H1 (cell line): ENCODE results near the gene NAA60. TPM values are rescaled to one million over a fixed set of nuclear protein-coding genes. Genes with fewer than 3 reads are reported as not detected.

Experiments
- CTCF ChIA-PET: fragments of 300-600 bp; sonication (Branson Sonifier 250); formaldehyde crosslinking; loops from one replicate; lab custom pipeline; 2021; ENCODE audit not compliant: partially characterized antibody; lab: Charles Lee
- POLR2A ChIA-PET: fragments of 300-600 bp; sonication (Branson Sonifier 250); formaldehyde crosslinking; loops from one replicate; lab custom pipeline; 2021; ENCODE audit warnings: inconsistent platforms; ENCODE audit not compliant: partially characterized antibody; lab: Charles Lee
- DNase-seq, 2 experiments: peaks; one replicate each; pipeline versions ENCODE4 v3.0.0 to v3.0.0-alpha.2; 2010 to 2022; ENCODE audit warnings: low spot score in 2 of 2, low read depth in 1 of 2, mixed read lengths in 1 of 2
- FAIRE-seq: peaks from 2 replicates; lab custom pipeline; 2011; peaks lifted over from hg19 to GRCh38; lab: Jason Lieb, UNC
- H2AFZ ChIP-seq: 2 replicates; pipeline ENCODE4 v1.8.1; 2012; ENCODE audit warnings: low read length, inconsistent platforms
- H2AK5ac ChIP-seq: 2 replicates; pipeline ENCODE4 v1.6.1; 2013; ENCODE audit warnings: low read depth, low read length
- H2BK120ac ChIP-seq: replicated peaks from 2 replicates; pipeline ENCODE3; 2013; ENCODE audit warnings: low read depth, low read length, inconsistent platforms
- H2BK12ac ChIP-seq: 2 replicates; pipeline ENCODE4 v1.6.1; 2013; ENCODE audit warnings: low read depth, low read length
- H2BK15ac ChIP-seq: 2 replicates; pipeline ENCODE4 v1.6.1; 2013; ENCODE audit warnings: low read length
- H2BK20ac ChIP-seq: 2 replicates; pipeline ENCODE4 v1.6.1; 2013; ENCODE audit warnings: low read length
- H2BK5ac ChIP-seq: 2 replicates; pipeline ENCODE4 v1.6.1; 2013; ENCODE audit warnings: low read depth, low read length
- H3K14ac ChIP-seq: 2 replicates; pipeline ENCODE4 v1.6.1; 2013; ENCODE audit warnings: inconsistent platforms; ENCODE audit not compliant: insufficient read length
- H3K18ac ChIP-seq: 2 replicates; pipeline ENCODE4 v1.6.1; 2013; ENCODE audit warnings: low read length; ENCODE audit errors: extremely low read depth
- H3K23ac ChIP-seq: 2 replicates; pipeline ENCODE4 v1.6.1; 2013; ENCODE audit warnings: inconsistent platforms; ENCODE audit not compliant: insufficient read length
- H3K23me2 ChIP-seq: 2 replicates; pipeline ENCODE4 v1.6.1; 2013; ENCODE audit warnings: low read depth, low read length
- H3K27ac ChIP-seq: 2 replicates; pipeline ENCODE4 v1.6.1; 2011; ENCODE audit warnings: low read depth, low read length, inconsistent platforms
- H3K27me3 ChIP-seq, 4 experiments: replicated peaks in 1 of 4; 1 replicate in 1 of 4; 2 replicates in 3 of 4; pipeline versions ENCODE4 v1.6.1 to v1.8.1; 2011 to 2013; ENCODE audit warnings: low read length in 3 of 4, mild to moderate bottlenecking in 3 of 4, inconsistent platforms in 2 of 4, mixed read lengths in 2 of 4, moderate library complexity in 1 of 4; ENCODE audit not compliant: control insufficient read depth in 3 of 4, insufficient read depth in 3 of 4; ENCODE audit errors: extremely low read depth in 1 of 4
- H3K36me3 ChIP-seq, 4 experiments: 2 replicates each; pipeline versions ENCODE4 v1.6.1 to v1.8.1; 2011 to 2013; ENCODE audit warnings: mild to moderate bottlenecking in 4 of 4, low read length in 3 of 4, moderate library complexity in 2 of 4, control low read depth in 1 of 4, inconsistent platforms in 1 of 4; ENCODE audit not compliant: insufficient read depth in 4 of 4, control insufficient read depth in 2 of 4
- H3K4ac ChIP-seq: replicated peaks from 2 replicates; pipeline ENCODE3; 2013; ENCODE audit warnings: low read length, low read depth, mixed read lengths, inconsistent platforms; ENCODE audit not compliant: insufficient read length
- H3K4me1 ChIP-seq, 4 experiments: replicated peaks in 1 of 4; 1 replicate in 1 of 4; 2 replicates in 3 of 4; pipeline versions ENCODE4 v1.6.1 to v1.8.1; 2011 to 2013; ENCODE audit warnings: low read length in 3 of 4, inconsistent platforms in 2 of 4, mixed read lengths in 1 of 4; ENCODE audit not compliant: insufficient read depth in 4 of 4, control insufficient read depth in 3 of 4
- H3K4me2 ChIP-seq, 2 experiments: 2 replicates each; pipeline versions ENCODE4 v1.6.1 to v1.8.1; 2011 to 2013; ENCODE audit warnings: low read depth in 2 of 2, low read length in 2 of 2, control low read depth in 1 of 2, inconsistent platforms in 1 of 2, mild to moderate bottlenecking in 1 of 2; ENCODE audit not compliant: insufficient read depth in 1 of 2
- H3K4me3 ChIP-seq, 4 experiments: fragments of 200-600, 300-600 bp in 1 of 4; sonication (generic), shearing (Covaris generic), sonication (Bioruptor Twin) in 1 of 4; 2 replicates each; pipeline versions ENCODE4 v1.5.1 to v1.8.1; 2011 to 2016; ENCODE audit warnings: low read length in 4 of 4, low read depth in 3 of 4, control low read depth in 2 of 4, inconsistent platforms in 2 of 4, mild to moderate bottlenecking in 2 of 4, mixed read lengths in 1 of 4, moderate library complexity in 1 of 4; ENCODE audit not compliant: insufficient read depth in 2 of 4; ENCODE audit errors: extremely low read depth in 1 of 4
- H3K56ac ChIP-seq: replicated peaks from 2 replicates; pipeline ENCODE3; 2013; ENCODE audit warnings: low read depth, mild to moderate bottlenecking, mixed read lengths, low read length, inconsistent platforms; ENCODE audit not compliant: insufficient read length
- H3K79me1 ChIP-seq: 2 replicates; pipeline ENCODE4 v1.6.1; 2013; ENCODE audit warnings: low read depth, low read length, control low read depth
- H3K79me2 ChIP-seq, 2 experiments: 2 replicates each; pipeline versions ENCODE4 v1.6.1 to v1.8.1; 2012 to 2013; ENCODE audit warnings: low read length in 2 of 2, mild to moderate bottlenecking in 2 of 2, inconsistent platforms in 1 of 2; ENCODE audit not compliant: insufficient read depth in 2 of 2, control insufficient read depth in 1 of 2
- H3K9ac ChIP-seq, 4 experiments: replicated peaks in 1 of 4; 1 replicate in 1 of 4; 2 replicates in 3 of 4; pipeline versions ENCODE4 v1.6.1 to v1.8.1; 2011 to 2013; ENCODE audit warnings: low read depth in 3 of 4, low read length in 3 of 4, control low read depth in 2 of 4, mild to moderate bottlenecking in 2 of 4, moderate library complexity in 2 of 4, inconsistent platforms in 1 of 4; ENCODE audit errors: extremely low read depth in 1 of 4
- H3K9me3 ChIP-seq, 2 experiments: 2 replicates each; pipeline versions ENCODE4 v1.6.1 to v1.8.1; 2012 to 2013; ENCODE audit warnings: mild to moderate bottlenecking in 2 of 2, moderate library complexity in 2 of 2, control low read depth in 1 of 2, inconsistent platforms in 1 of 2, low read depth in 1 of 2, low read length in 1 of 2, mixed read lengths in 1 of 2; ENCODE audit not compliant: insufficient read depth in 2 of 2
- H4K20me1 ChIP-seq, 2 experiments: replicated peaks in 1 of 2; 2 replicates each; pipeline versions ENCODE3 to v1.8.1; 2011 to 2013; ENCODE audit warnings: inconsistent platforms in 2 of 2, low read length in 2 of 2, mild to moderate bottlenecking in 1 of 2; ENCODE audit not compliant: insufficient read depth in 2 of 2, control insufficient read depth in 1 of 2
- H4K5ac ChIP-seq: 2 replicates; pipeline ENCODE4 v1.6.1; 2013; ENCODE audit warnings: low read length, low read depth, mixed read lengths, inconsistent platforms; ENCODE audit not compliant: insufficient read length
- H4K8ac ChIP-seq: 2 replicates; pipeline ENCODE4 v1.8.0; 2013; ENCODE audit warnings: mild to moderate bottlenecking, moderate library complexity, low read length, inconsistent platforms; ENCODE audit not compliant: insufficient read depth; ENCODE audit errors: extremely low read depth
- H4K91ac ChIP-seq: replicated peaks from 2 replicates; pipeline ENCODE3; 2013; ENCODE audit warnings: low read length, mixed read lengths, inconsistent platforms; ENCODE audit not compliant: insufficient read length
- CBX5 ChIP-seq: fragments of 300-800, 300-1000 bp; sonication (generic); IDR thresholded peaks from 2 replicates; pipeline ENCODE4 v1.7.1; 2016; ENCODE audit warnings: antibody characterized with exemption, low read length, low read depth
- CBX8 ChIP-seq: fragments of 300-800, 300-1000 bp; sonication (generic); IDR thresholded peaks from 2 replicates; pipeline ENCODE4 v1.7.1; 2016; ENCODE audit warnings: low read depth, low read length, borderline replicate concordance
- CREB1 ChIP-seq: IDR thresholded peaks from 2 replicates; pipeline ENCODE4 v1.6.1; 2012; ENCODE audit warnings: inconsistent platforms
- FOSL1 ChIP-seq: IDR thresholded peaks from 2 replicates; pipeline ENCODE4 v1.6.1; 2011; ENCODE audit warnings: mild to moderate bottlenecking, low read depth, low read length, moderate library complexity; ENCODE audit not compliant: insufficient read depth
- MAFK ChIP-seq: IDR thresholded peaks from 2 replicates; pipeline ENCODE4 v1.6.1; 2012; ENCODE audit warnings: low read depth, mild to moderate bottlenecking, improper control_type of control experiment, low read length
- MAX ChIP-seq: IDR thresholded peaks from 2 replicates; pipeline ENCODE4 v1.6.1; 2012; ENCODE audit warnings: inconsistent platforms
- NRF1 ChIP-seq: IDR thresholded peaks from 2 replicates; pipeline ENCODE4 v1.6.1; 2011; ENCODE audit warnings: mild to moderate bottlenecking, low read depth, low read length, improper control_type of control experiment
- RNF2 ChIP-seq: fragments of 200-900, 300-1000 bp; sonication (generic); IDR thresholded peaks from 2 replicates; pipeline ENCODE4 v1.7.1; 2016; ENCODE audit warnings: borderline replicate concordance, low read depth, mild to moderate bottlenecking, antibody characterized with exemption, low read length; ENCODE audit not compliant: poor library complexity, severe bottlenecking; ENCODE audit errors: missing control alignments
- SIN3A ChIP-seq, 2 experiments: IDR thresholded peaks in 1 of 2; conservative IDR thresholded peaks in 1 of 2; 2 replicates each; pipeline ENCODE4 v1.6.1; 2011 to 2012; ENCODE audit warnings: low read length in 2 of 2, improper control_type of control experiment in 1 of 2, low read depth in 1 of 2, mild to moderate bottlenecking in 1 of 2
- SP2 ChIP-seq: IDR thresholded peaks from 2 replicates; pipeline ENCODE4 v1.6.1; 2012; ENCODE audit warnings: mild to moderate bottlenecking, low read length, inconsistent platforms
- SUZ12 ChIP-seq: fragments of 200-600 bp; sonication (generic); IDR thresholded peaks from 2 replicates; pipeline ENCODE4 v1.6.1; 2012; ENCODE audit warnings: mild to moderate bottlenecking, inconsistent platforms, low read length, moderate library complexity, mixed read lengths
- USF2 ChIP-seq: IDR thresholded peaks from 2 replicates; pipeline ENCODE4 v1.6.1; 2011; ENCODE audit warnings: low read length, improper control_type of control experiment
- YY1 ChIP-seq: IDR thresholded peaks from 2 replicates; pipeline ENCODE4 v1.6.1; 2011; ENCODE audit warnings: low read depth, mild to moderate bottlenecking, low read length
- WGBS, 2 experiments: shearing (Covaris generic) in 1 of 2; methylation state at CpG; one replicate each; pipeline versions ENCODE4 v1.1.6 to v1.1.7; 2013 to 2015; ENCODE audit warnings: low lambda C conversion rate in 2 of 2, mixed read lengths in 2 of 2, inconsistent platforms in 1 of 2, low coverage in 1 of 2, missing lambda C conversion rate in 1 of 2; ENCODE audit not compliant: insufficient replicate concordance in 2 of 2, insufficient coverage in 1 of 2, insufficient read length in 1 of 2; ENCODE audit errors: extremely low coverage in 1 of 2, missing lambda C conversion rate in 1 of 2; 5-methylcytosine and 5-hydroxymethylcytosine counted together
- polyA plus RNA-seq, 7 experiments: library from polyadenylated mRNA; depleted of rRNA in 3 of 7; stranded (reverse) in 5 of 7; unstranded in 2 of 7; fragments of >200 nt in 5 of 7; fragments of 200-250 nt in 2 of 7; gene quantifications; 1 replicate in 5 of 7; 2 replicates in 1 of 7; 4 replicates in 1 of 7; pipeline versions ENCODE4 v1.2.1 to v1.2.3, GENCODE V29; 2011 to 2013; ENCODE audit warnings: missing spikeins in 2 of 7, mixed read lengths in 2 of 7
- total RNA-seq: library from RNA; stranded (reverse); fragmentation: NEBNext Ultra II Directional; extraction: Animal tissue kit (Norgen Biotek cat#: 25700); gene quantifications from 2 replicates; pipeline ENCODE4 v1.2.1, GENCODE V29; 2021

Gene NAA60
- total and polyA plus RNA-seq, 2 of the 8 experiments (the other 6 are each of a cell fraction or from before 2014, with no cell fraction given): 34.1 to 47.6 TPM

- H3K4ac ChIP-seq: no peak overlapping the region
- H3K56ac ChIP-seq: no peak overlapping the region
- no peak overlapping the region for H3K23ac ChIP-seq
- H4K8ac ChIP-seq: no peak overlapping the region
- H2BK12ac ChIP-seq: no peak overlapping the region
- H3K4me3 ChIP-seq: no peak overlapping the region
- H3K9ac ChIP-seq: no peak overlapping the region
- H2BK120ac ChIP-seq: no peak overlapping the region
- 97% methylated on average over 5 of the region's 5 CpGs; no CpG with 5 or more reads in 1 of the 2 experiments for WGBS, 2 experiments
- peaks cover 0 to 1% of the 10 kb centered on the region in 2 experiments for H4K20me1 ChIP-seq
- no peaks in the 10 kb centered on the region for H3K79me2 ChIP-seq
- no peak overlapping the region for H2BK15ac ChIP-seq
- no peak overlapping the region for H4K5ac ChIP-seq
- ChIA-PET CTCF (interaction anchor here (0.5 to 3.5 kb wide), 10 partner anchors 9 to 1384 kb away, joined by 3 to 15 read pairs (median 3); no protein-coding TSS in a partner anchor), POLR2A (interaction anchor here (0.6 to 1.3 kb wide), 2 partner anchors 13 to 96 kb away, joined by 4 read pairs; no protein-coding TSS in a partner anchor)
- H3K79me1 ChIP-seq: no peaks in the 10 kb centered on the region
- no peak overlapping the region for H2BK20ac ChIP-seq
- no peak overlapping the region for H3K4me2 ChIP-seq
- H2BK5ac ChIP-seq: no peak overlapping the region
- TF ChIP-seq RNF2: no peak
- TF ChIP-seq CBX8: no peak
- TF ChIP-seq CREB1: no peak
- TF ChIP-seq MAX: no peak
- TF ChIP-seq NRF1: no peak
- no peak for TF ChIP-seq SUZ12
- TF ChIP-seq FOSL1: no peak
- TF ChIP-seq SP2: no peak
- TF ChIP-seq YY1: no peak
- TF ChIP-seq USF2: no peak
- no peak for TF ChIP-seq CBX5
- no peak for TF ChIP-seq MAFK
- no peak for TF ChIP-seq SIN3A (conservative IDR thresholded peaks at IDR 0.05 in 1 of 2, IDR thresholded peaks at IDR 0.05 in 1 of 2; ENCODE audit: low read depth in 1 of 2, low read length in 2 of 2)
- no peak overlapping the region for H2AFZ ChIP-seq
- H3K27ac ChIP-seq: no peak overlapping the region
- H3K27me3 ChIP-seq: no peaks in the 10 kb centered on the region
- no peak overlapping the region for H3K18ac ChIP-seq
- FAIRE-seq (no peak), DNase-seq (no peak)
- H4K91ac ChIP-seq: no peak overlapping the region
- no peak overlapping the region for H2AK5ac ChIP-seq
- H3K4me1 ChIP-seq: no peaks in the 10 kb centered on the region
- H3K36me3 ChIP-seq: peaks cover 3 to 29% (median 15%) of the 10 kb centered on the region in 4 experiments
- H3K14ac ChIP-seq: no peak overlapping the region
- no peaks in the 10 kb centered on the region for H3K23me2 ChIP-seq
- no peaks in the 10 kb centered on the region for H3K9me3 ChIP-seq
These were observed 82.5 kb downstream of the NAA60 start for GRCh38 chr16:3525951-3526350.
